OCI-LY7 (cell line): ENCODE results near the gene RBPMS2. TPM values are rescaled to one million over a fixed set of nuclear protein-coding genes. Genes with fewer than 3 reads are reported as not detected.
"Not testable (repeated sequence)": the region's sequence is repeated elsewhere in the genome, so short reads cannot be mapped to it uniquely, and the experiment has no call there.

Experiments used
- BruUV-seq: library from RNA; stranded (reverse); fragments of 400-500 nt; replicated peaks from 2 replicates; lab custom pipeline; 2021; lab: Mats Ljungman, UMichigan
- CTCF ChIA-PET: fragments of 300-600 bp; sonication (Branson Sonifier 250); formaldehyde crosslinking; loops from one replicate; lab custom pipeline; 2022; ENCODE audit warnings: antibody characterized with exemption; ENCODE audit not compliant: unreplicated experiment; lab: Charles Lee
- POLR2A ChIA-PET: fragments of 300-600 bp; sonication (Branson Sonifier 250); formaldehyde crosslinking; loops from one replicate; lab custom pipeline; 2022; ENCODE audit warnings: antibody characterized with exemption; lab: Charles Lee
- DNase-seq: peaks from one replicate; pipeline ENCODE4 v3.0.0-alpha.2; 2015; ENCODE audit warnings: low spot score
- H2AFZ ChIP-seq: fragments of 200-600 bp; sonication (generic), shearing (Covaris generic); 2 replicates; pipeline ENCODE4 v1.6.1; 2014; ENCODE audit warnings: mild to moderate bottlenecking, antibody characterized with exemption, low read length, moderate library complexity
- H3K27ac ChIP-seq: fragments of 200-600 bp; sonication (generic); 2 replicates; pipeline ENCODE4 v1.5.1; 2014; ENCODE audit warnings: mixed run types, low read depth, mild to moderate bottlenecking, moderate library complexity, low read length, inconsistent platforms; ENCODE audit not compliant: poor library complexity, severe bottlenecking
- H3K36me3 ChIP-seq: fragments of 200-600 bp; sonication (generic); 2 replicates; pipeline ENCODE4 v1.6.1; 2014; ENCODE audit warnings: mild to moderate bottlenecking, antibody characterized with exemption, low read length, moderate library complexity, mixed read lengths; ENCODE audit not compliant: insufficient read depth
- H3K4me1 ChIP-seq: fragments of 200-600 bp; sonication (generic); 2 replicates; pipeline ENCODE4 v1.5.1; 2014; ENCODE audit warnings: mild to moderate bottlenecking, low read length; ENCODE audit not compliant: insufficient read depth, poor library complexity, severe bottlenecking
- H3K4me2 ChIP-seq: fragments of 200-600 bp; sonication (generic); 2 replicates; pipeline ENCODE4 v1.6.1; 2014; ENCODE audit warnings: mild to moderate bottlenecking, low read length
- H3K4me3 ChIP-seq: fragments of 200-600 bp; sonication (generic); 2 replicates; pipeline ENCODE4 v1.5.1; 2014; ENCODE audit warnings: mild to moderate bottlenecking, low read depth, low read length; ENCODE audit not compliant: poor library complexity, severe bottlenecking
- H3K79me2 ChIP-seq: fragments of 200-600 bp; sonication (generic); 2 replicates; pipeline ENCODE4 v1.6.1; 2016; ENCODE audit warnings: low read depth, mild to moderate bottlenecking, low read length, moderate library complexity, mixed read lengths; ENCODE audit not compliant: insufficient read depth
- H3K9me2 ChIP-seq: fragments of 200-600 bp; sonication (generic); 2 replicates; pipeline ENCODE4 v1.6.1; 2016; ENCODE audit warnings: mild to moderate bottlenecking, low read length, mixed read lengths; ENCODE audit not compliant: insufficient read depth
- H3K9me3 ChIP-seq: fragments of 200-600 bp; sonication (generic); 2 replicates; pipeline ENCODE4 v1.6.1; 2014; ENCODE audit warnings: mild to moderate bottlenecking, mixed run types, low read length, mixed read lengths
- H4K20me1 ChIP-seq: fragments of 200-600 bp; sonication (generic); 2 replicates; pipeline ENCODE4 v1.6.1; 2014; ENCODE audit warnings: mild to moderate bottlenecking, antibody characterized with exemption, low read length, moderate library complexity, mixed read lengths; ENCODE audit not compliant: insufficient read depth
- CTCF ChIP-seq: fragments of 200-600 bp; sonication (generic); conservative IDR thresholded peaks from 2 replicates; pipeline ENCODE4 v1.5.1; 2014; ENCODE audit warnings: mild to moderate bottlenecking, antibody characterized with exemption, low read length, moderate library complexity, mixed read lengths
- EZH2phosphoT487 ChIP-seq: fragments of 200-600 bp; sonication (generic); IDR thresholded peaks from 2 replicates; pipeline ENCODE4 v1.6.1; 2018; ENCODE audit warnings: low read depth, borderline replicate concordance, mild to moderate bottlenecking, mixed run types, antibody characterized with exemption, low read length, moderate library complexity, mixed read lengths
- intact Hi-C: fragments of 100-400 bp; cut with micrococcal nuclease; formaldehyde crosslinking; loops from one replicate; pipeline ENCODE4 v1.10.0; 2022; ENCODE audit not compliant: unreplicated experiment
- total RNA-seq, 2 experiments: library from RNA; depleted of rRNA in 1 of 2; stranded (reverse); fragments of >200 nt in 1 of 2; shearing (Covaris generic) in 1 of 2; gene quantifications; 2 replicates each; pipeline ENCODE4 v1.2.3, GENCODE V29; 2014 to 2022

Gene RBPMS2
- total RNA-seq, 2 experiments from 2014 or later, result not detected

- H3K4me3 ChIP-seq, result no peak overlapping the region
- DNase-seq, result no peak
- no peaks in the 10 kb centered on the region for H4K20me1 ChIP-seq
- H3K4me2 ChIP-seq, result no peak overlapping the region
- ChIA-PET POLR2A (interaction anchor here (0.6 kb wide), 1 partner anchor 29 kb away, joined by 3 read pairs; no protein-coding TSS in a partner anchor), CTCF (no interaction called here)
- BruUV-seq, result no TSS peak
- no peaks in the 10 kb centered on the region for H3K9me3 ChIP-seq
- H3K36me3 ChIP-seq, result peaks cover 52% of the 10 kb centered on the region
- no peaks in the 10 kb centered on the region for H3K79me2 ChIP-seq
- intact Hi-C loops, result no loop called here
- TF ChIP-seq CTCF, result no peak
- TF ChIP-seq EZH2phosphoT487, result no peak
- no peaks in the 10 kb centered on the region for H3K9me2 ChIP-seq
- H2AFZ ChIP-seq, result no peak overlapping the region
- H3K27ac ChIP-seq, result no peak overlapping the region
- H3K4me1 ChIP-seq, result no peaks in the 10 kb centered on the region
Observed at GRCh38 chr15:64816452-64816851, 41.1 kb upstream of the RBPMS2 start.

DNA sequence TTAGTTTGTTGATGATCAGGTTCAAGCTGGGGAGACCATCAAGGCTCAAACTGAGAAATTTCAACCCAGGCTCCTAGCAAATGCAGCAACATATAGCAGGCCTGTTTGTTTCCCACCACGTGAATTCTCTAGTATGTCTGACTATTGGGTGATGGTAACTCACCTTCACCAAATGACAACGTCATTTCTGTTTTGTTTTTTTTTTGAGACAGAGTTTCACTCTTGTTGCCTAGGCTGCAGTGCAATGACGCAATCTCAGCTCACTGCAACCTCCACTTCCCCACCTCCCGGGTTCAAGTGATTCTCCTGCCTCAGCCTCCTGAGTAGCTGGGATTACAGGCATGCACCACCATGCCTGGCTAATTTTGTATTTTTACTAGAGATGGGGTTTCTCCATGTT, 39.6 kb upstream of the RBPMS2 start:
- intact Hi-C loops, result not testable (repeated sequence)

GRCh38 chr15:64814283-64814682, 38.9 kb upstream of the RBPMS2 start:
- H2AFZ ChIP-seq, H3K4me2 ChIP-seq, intact Hi-C loops, H4K20me1 ChIP-seq, BruUV-seq, H3K27ac ChIP-seq, H3K79me2 ChIP-seq, DNase-seq, H3K9me2 ChIP-seq, CTCF ChIA-PET, H3K4me3 ChIP-seq, H3K4me1 ChIP-seq, H3K9me3 ChIP-seq: not testable (repeated sequence)
- H3K36me3 ChIP-seq, result peaks cover 31% of the 10 kb centered on the region
- POLR2A ChIA-PET, result interaction anchor here (0.7 kb wide), 1 partner anchor 64 kb away, joined by 4 read pairs; no protein-coding TSS in a partner anchor

More for the DNA sequence above, 39.6 kb upstream of the RBPMS2 start:
- H3K27ac ChIP-seq, H3K4me3 ChIP-seq, H3K4me1 ChIP-seq, CTCF ChIA-PET, H3K9me2 ChIP-seq, DNase-seq, H3K9me3 ChIP-seq, BruUV-seq, H3K4me2 ChIP-seq, H2AFZ ChIP-seq, H4K20me1 ChIP-seq, H3K79me2 ChIP-seq: not testable (repeated sequence)
- POLR2A ChIA-PET, result interaction anchor here (0.5 kb wide), 1 partner anchor 89 kb away, joined by 5 read pairs; no protein-coding TSS in a partner anchor
- H3K36me3 ChIP-seq, result peaks cover 38% of the 10 kb centered on the region
